PFSK-1 (cell line): ENCODE data around the gene HYAL3.

Experiments
- POLR2AphosphoS5 ChIP-seq: IDR thresholded peaks from 2 replicates; pipeline ENCODE4 v1.6.1; 2012; ENCODE audit warnings: low read depth, mild to moderate bottlenecking, control low read depth, low read length, moderate library complexity
- SIN3A ChIP-seq: IDR thresholded peaks from 2 replicates; pipeline ENCODE4 v1.6.1; 2012; ENCODE audit warnings: mild to moderate bottlenecking, low read length, moderate library complexity, borderline replicate concordance; ENCODE audit not compliant: insufficient read depth
- TF ChIP-seq, protein P1 (sequence below), 2 experiments: IDR thresholded peaks; 2 replicates each; pipeline versions ENCODE4 v1.6.1 to v1.8.0; 2011 to 2012; ENCODE audit warnings: low read depth in 2 of 2, low read length in 2 of 2, control low read depth in 1 of 2, inconsistent platforms in 1 of 2, mild to moderate bottlenecking in 1 of 2, moderate library complexity in 1 of 2; ENCODE audit not compliant: insufficient read depth in 1 of 2

DNA sequence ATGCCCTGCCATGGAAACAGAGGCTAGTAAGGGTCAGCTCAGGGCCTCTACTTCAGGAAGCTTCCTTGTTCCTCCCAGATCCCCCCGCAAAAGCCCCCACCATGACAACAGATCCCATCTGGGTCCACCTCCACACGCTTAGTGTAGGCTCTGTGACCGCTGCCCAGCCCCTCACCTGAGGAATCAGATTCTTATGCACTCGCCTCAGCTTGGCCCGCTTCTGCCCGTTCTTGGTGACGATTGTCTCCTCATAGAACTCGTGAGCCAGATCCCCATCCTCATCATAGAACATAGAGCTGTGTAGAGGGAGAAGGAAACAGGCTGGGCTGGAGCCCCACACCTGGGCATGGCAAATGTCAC, 27.0 kb upstream of the HYAL3 start:
- no peak for TF ChIP-seq POLR2AphosphoS5
- no peak for TF ChIP-seq SIN3A
- TF ChIP-seq, protein P1, sequence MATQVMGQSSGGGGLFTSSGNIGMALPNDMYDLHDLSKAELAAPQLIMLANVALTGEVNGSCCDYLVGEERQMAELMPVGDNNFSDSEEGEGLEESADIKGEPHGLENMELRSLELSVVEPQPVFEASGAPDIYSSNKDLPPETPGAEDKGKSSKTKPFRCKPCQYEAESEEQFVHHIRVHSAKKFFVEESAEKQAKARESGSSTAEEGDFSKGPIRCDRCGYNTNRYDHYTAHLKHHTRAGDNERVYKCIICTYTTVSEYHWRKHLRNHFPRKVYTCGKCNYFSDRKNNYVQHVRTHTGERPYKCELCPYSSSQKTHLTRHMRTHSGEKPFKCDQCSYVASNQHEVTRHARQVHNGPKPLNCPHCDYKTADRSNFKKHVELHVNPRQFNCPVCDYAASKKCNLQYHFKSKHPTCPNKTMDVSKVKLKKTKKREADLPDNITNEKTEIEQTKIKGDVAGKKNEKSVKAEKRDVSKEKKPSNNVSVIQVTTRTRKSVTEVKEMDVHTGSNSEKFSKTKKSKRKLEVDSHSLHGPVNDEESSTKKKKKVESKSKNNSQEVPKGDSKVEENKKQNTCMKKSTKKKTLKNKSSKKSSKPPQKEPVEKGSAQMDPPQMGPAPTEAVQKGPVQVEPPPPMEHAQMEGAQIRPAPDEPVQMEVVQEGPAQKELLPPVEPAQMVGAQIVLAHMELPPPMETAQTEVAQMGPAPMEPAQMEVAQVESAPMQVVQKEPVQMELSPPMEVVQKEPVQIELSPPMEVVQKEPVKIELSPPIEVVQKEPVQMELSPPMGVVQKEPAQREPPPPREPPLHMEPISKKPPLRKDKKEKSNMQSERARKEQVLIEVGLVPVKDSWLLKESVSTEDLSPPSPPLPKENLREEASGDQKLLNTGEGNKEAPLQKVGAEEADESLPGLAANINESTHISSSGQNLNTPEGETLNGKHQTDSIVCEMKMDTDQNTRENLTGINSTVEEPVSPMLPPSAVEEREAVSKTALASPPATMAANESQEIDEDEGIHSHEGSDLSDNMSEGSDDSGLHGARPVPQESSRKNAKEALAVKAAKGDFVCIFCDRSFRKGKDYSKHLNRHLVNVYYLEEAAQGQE (IDR thresholded peaks at IDR 0.05; ENCODE audit: insufficient read depth in 1 of 2, low read depth in 2 of 2, low read length in 2 of 2): no peak
